Measurements from ENCODE around the gene AP2A2.

AP2A2 gene

DNA sequence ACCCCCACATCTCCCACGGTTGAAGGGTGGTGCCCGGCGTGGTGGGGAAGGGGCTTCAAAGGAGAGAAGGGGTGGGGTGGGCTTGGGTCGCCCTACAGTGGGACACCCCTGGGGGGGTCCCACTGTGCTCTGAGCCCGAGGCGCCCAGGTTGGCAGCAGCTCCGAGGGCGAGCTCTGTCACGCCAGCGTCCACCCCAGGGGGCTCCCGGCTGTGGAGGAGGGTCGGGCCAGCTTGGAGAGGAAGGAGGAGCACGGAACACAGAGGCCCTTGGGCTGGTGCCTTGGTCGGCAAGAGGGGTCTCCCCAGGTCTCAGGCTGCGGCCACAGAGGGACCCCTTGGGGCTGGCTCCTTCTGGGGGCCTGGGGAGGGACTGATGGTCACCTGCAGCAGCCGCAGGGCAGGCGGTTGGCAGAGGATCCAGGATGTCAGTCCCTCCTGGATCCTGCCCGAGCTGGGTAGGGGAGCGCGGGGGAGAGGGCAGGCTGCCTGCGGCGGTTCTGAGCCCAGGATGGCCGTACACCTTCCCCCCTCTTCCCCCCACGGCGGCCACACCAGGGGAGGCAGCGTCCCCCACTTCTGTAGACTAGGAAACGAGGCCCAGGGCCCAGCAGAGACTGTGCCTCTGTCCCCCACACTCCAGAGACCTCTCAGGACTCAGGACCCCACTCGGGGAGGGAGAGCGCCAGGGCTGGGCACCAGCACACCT is 110.1 kb downstream of the AP2A2 start:
- Histone ChIP-seq H3K4me3 (ENCODE audit: control insufficient read depth in 1 of 7, extremely low read depth in 1 of 7, insufficient read depth in 4 of 7, low read depth in 2 of 7, low read length in 6 of 7) (no peak overlapping the region), H3K36me3 (ENCODE audit: control insufficient read depth in 4 of 4, insufficient read depth in 4 of 4, low read length in 3 of 4) (no peaks in the 10 kb centered on the region), H3K9me3 (ENCODE audit: control extremely low read depth in 1 of 5, control insufficient read depth in 4 of 5, insufficient read depth in 2 of 5, low read depth in 1 of 5, low read length in 4 of 5) (no peaks in the 10 kb centered on the region), H3K4me1 (ENCODE audit: control extremely low read depth in 1 of 4, control insufficient read depth in 4 of 4, insufficient read depth in 4 of 4, low read length in 3 of 4) (no peaks in the 10 kb centered on the region), H3K27ac (ENCODE audit: insufficient read depth in 1 of 2, low read depth in 1 of 2, low read length in 2 of 2, poor library complexity in 1 of 2, severe bottlenecking in 2 of 2) (no peak overlapping the region), H3K27me3 (replicated peaks in 2 of 5; ENCODE audit: control insufficient read depth in 4 of 5, insufficient read depth in 5 of 5, low read length in 4 of 5) (no peaks in the 10 kb centered on the region)
- no peak for DNase-seq
- POLR2A ChIA-PET = no interaction called here
- CTCF ChIA-PET = no interaction called here
- WGBS (ENCODE audit: insufficient coverage) = 95% methylated on average over 19 of the region's 29 CpGs

DNA sequence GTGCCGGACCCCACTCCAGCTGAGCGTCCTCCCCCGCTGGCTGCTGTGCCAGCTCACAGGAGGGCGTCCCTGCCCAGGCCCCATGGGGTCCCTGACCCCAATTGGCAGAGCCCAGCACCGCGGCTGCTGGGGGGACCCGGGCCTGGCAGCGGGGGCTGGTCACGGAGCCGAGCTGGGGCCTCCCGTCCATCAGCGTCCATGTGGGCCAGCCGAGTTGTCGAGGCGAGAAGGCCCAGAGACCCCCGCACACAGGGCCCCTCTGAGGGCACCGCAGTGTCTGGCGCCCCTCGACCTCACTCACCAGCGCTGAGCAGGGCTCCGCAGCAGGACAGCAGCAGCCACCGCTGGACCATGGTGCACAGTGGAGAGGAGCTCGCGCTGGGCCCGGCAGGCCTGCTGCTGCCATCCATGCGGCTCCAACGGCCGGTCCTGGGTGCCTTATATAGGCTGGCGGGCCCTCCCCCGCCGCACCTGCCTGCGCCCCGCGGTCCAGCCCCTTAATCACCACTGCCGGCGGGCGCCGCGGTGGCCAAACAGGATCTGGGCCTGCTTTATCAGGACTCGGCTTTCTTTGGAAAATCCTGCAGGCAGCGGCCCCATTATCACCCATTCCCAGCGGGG is 110.7 kb downstream of the AP2A2 start, which contains the start of gene MUC6:
Gene MUC6, minus strand, starts transcription at position 416 of the 621 bp plus-strand sequence. Its CDS starts 63 bp downstream, at position 353.
- Histone ChIP-seq H3K27ac (ENCODE audit: insufficient read depth in 1 of 2, low read depth in 1 of 2, low read length in 2 of 2, poor library complexity in 1 of 2, severe bottlenecking in 2 of 2) (no peak within 1 kb of the TSS), H3K4me3 (ENCODE audit: control insufficient read depth in 1 of 7, extremely low read depth in 1 of 7, insufficient read depth in 4 of 7, low read depth in 2 of 7, low read length in 6 of 7) (no peak within 1 kb of the TSS), H3K9me3 (ENCODE audit: control extremely low read depth in 1 of 5, control insufficient read depth in 4 of 5, insufficient read depth in 2 of 5, low read depth in 1 of 5, low read length in 4 of 5) (no peaks in the 10 kb centered on the region), H3K4me1 (ENCODE audit: control extremely low read depth in 1 of 4, control insufficient read depth in 4 of 4, insufficient read depth in 4 of 4, low read length in 3 of 4) (no peaks in the 10 kb centered on the region), H3K27me3 (replicated peaks in 2 of 5; ENCODE audit: control insufficient read depth in 4 of 5, insufficient read depth in 5 of 5, low read length in 4 of 5) (no peaks in the 10 kb centered on the region), H3K36me3 (ENCODE audit: control insufficient read depth in 4 of 4, insufficient read depth in 4 of 4, low read length in 3 of 4) (no peaks in the 10 kb centered on the region)
- no peak for DNase-seq
- ChIA-PET CTCF (no interaction called here), POLR2A (no interaction called here)
- 83% methylated on average over 35 of the region's 42 CpGs for WGBS (ENCODE audit: insufficient coverage)

DNA sequence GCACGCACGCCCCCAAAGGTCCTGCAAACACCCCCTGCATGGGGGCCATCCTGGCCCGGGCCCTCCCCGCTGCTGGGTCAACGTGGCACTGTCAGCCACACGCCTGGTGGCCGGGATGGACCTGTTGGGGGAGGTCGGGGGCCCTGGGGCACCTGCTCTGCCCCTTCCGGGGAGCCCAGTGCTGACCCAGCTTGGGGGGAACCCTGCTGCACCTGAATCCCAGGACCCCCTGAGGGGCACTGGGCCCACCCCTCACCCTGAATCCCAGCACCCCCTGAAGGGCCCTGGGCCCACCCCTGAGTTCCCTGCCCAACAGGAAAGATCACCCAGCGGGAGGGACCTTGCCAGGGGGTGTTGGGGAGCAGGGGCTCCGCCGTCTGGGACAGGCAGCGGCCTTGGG is 111.3 kb downstream of the AP2A2 start:
- ChIA-PET POLR2A (no interaction called here), CTCF (no interaction called here)
- no peaks in the 10 kb centered on the region for H3K9me3 ChIP-seq (ENCODE audit: control extremely low read depth in 1 of 5, control insufficient read depth in 4 of 5, insufficient read depth in 2 of 5, low read depth in 1 of 5, low read length in 4 of 5)
- H3K27me3 ChIP-seq (replicated peaks in 2 of 5; ENCODE audit: control insufficient read depth in 4 of 5, insufficient read depth in 5 of 5, low read length in 4 of 5) = no peaks in the 10 kb centered on the region
- no peaks in the 10 kb centered on the region for H3K4me1 ChIP-seq (ENCODE audit: control extremely low read depth in 1 of 4, control insufficient read depth in 4 of 4, insufficient read depth in 4 of 4, low read length in 3 of 4)
- no peak overlapping the region for H3K4me3 ChIP-seq (ENCODE audit: control insufficient read depth in 1 of 7, extremely low read depth in 1 of 7, insufficient read depth in 4 of 7, low read depth in 2 of 7, low read length in 6 of 7)
- no peak overlapping the region for H3K27ac ChIP-seq (ENCODE audit: insufficient read depth in 1 of 2, low read depth in 1 of 2, low read length in 2 of 2, poor library complexity in 1 of 2, severe bottlenecking in 2 of 2)
- no peaks in the 10 kb centered on the region for H3K36me3 ChIP-seq (ENCODE audit: control insufficient read depth in 4 of 4, insufficient read depth in 4 of 4, low read length in 3 of 4)
- WGBS (ENCODE audit: insufficient coverage) = 74% methylated on average over 10 of the region's 13 CpGs
- no peak for DNase-seq

DNA sequence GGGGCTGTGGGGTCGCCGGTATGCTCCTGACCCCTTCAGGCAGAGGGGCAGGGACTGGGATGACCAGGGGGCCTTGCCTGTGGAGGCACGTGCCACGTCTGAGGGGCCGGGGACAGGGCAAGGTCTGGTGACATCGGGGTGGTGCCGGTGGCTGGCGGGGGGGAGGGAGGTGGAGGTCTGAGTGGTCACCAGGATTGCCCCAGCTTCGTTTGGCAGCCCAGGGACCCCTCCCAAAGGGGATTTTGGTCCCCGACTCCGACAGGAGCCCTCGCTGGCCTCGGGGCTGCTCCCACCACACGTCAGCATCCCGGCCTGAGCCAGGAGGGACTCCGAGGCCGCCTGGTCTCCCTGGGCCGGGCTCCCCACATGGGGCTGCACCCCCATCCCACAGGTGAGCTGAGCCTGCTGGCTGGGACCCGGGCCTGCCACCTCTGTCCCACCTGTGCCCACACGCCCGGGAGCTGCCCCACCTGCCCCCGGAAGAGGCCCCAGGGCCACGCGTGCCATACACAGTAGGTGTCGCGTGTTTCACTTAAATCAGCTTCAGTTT is 111.9 kb downstream of the AP2A2 start:
- Histone ChIP-seq H3K4me1 (ENCODE audit: control extremely low read depth in 1 of 4, control insufficient read depth in 4 of 4, insufficient read depth in 4 of 4, low read length in 3 of 4) (no peaks in the 10 kb centered on the region), H3K27ac (ENCODE audit: insufficient read depth in 1 of 2, low read depth in 1 of 2, low read length in 2 of 2, poor library complexity in 1 of 2, severe bottlenecking in 2 of 2) (no peak overlapping the region), H3K36me3 (ENCODE audit: control insufficient read depth in 4 of 4, insufficient read depth in 4 of 4, low read length in 3 of 4) (no peaks in the 10 kb centered on the region), H3K9me3 (ENCODE audit: control extremely low read depth in 1 of 5, control insufficient read depth in 4 of 5, insufficient read depth in 2 of 5, low read depth in 1 of 5, low read length in 4 of 5) (no peaks in the 10 kb centered on the region), H3K27me3 (replicated peaks in 2 of 5; ENCODE audit: control insufficient read depth in 4 of 5, insufficient read depth in 5 of 5, low read length in 4 of 5) (no peaks in the 10 kb centered on the region), H3K4me3 (ENCODE audit: control insufficient read depth in 1 of 7, extremely low read depth in 1 of 7, insufficient read depth in 4 of 7, low read depth in 2 of 7, low read length in 6 of 7) (no peak overlapping the region)
- ChIA-PET POLR2A (no interaction called here), CTCF (interaction anchor here (0.8 kb wide), 1 partner anchor 18 kb away, joined by 3 read pairs; no protein-coding TSS in a partner anchor)
- WGBS (ENCODE audit: insufficient coverage) = 87% methylated on average over 26 of the region's 26 CpGs
- DNase-seq = no peak

GRCh38 chr11:1038361-1038760 is 112.7 kb downstream of the AP2A2 start:
- H3K4me3 ChIP-seq (ENCODE audit: control insufficient read depth in 1 of 7, extremely low read depth in 1 of 7, insufficient read depth in 4 of 7, low read depth in 2 of 7, low read length in 6 of 7) = no peak overlapping the region
- WGBS (ENCODE audit: insufficient coverage) = 91% methylated on average over 9 of the region's 10 CpGs
- H3K27ac ChIP-seq (ENCODE audit: insufficient read depth in 1 of 2, low read depth in 1 of 2, low read length in 2 of 2, poor library complexity in 1 of 2, severe bottlenecking in 2 of 2) = no peak overlapping the region
- no peaks in the 10 kb centered on the region for H3K36me3 ChIP-seq (ENCODE audit: control insufficient read depth in 4 of 4, insufficient read depth in 4 of 4, low read length in 3 of 4)
- ChIA-PET CTCF (interaction anchor here (0.8 kb wide), 1 partner anchor 17 kb away, joined by 3 read pairs; no protein-coding TSS in a partner anchor), POLR2A (no interaction called here)
- H3K27me3 ChIP-seq (replicated peaks in 2 of 5; ENCODE audit: control insufficient read depth in 4 of 5, insufficient read depth in 5 of 5, low read length in 4 of 5) = no peaks in the 10 kb centered on the region
- no peak for DNase-seq
- H3K9me3 ChIP-seq (ENCODE audit: control extremely low read depth in 1 of 5, control insufficient read depth in 4 of 5, insufficient read depth in 2 of 5, low read depth in 1 of 5, low read length in 4 of 5) = no peaks in the 10 kb centered on the region
- no peaks in the 10 kb centered on the region for H3K4me1 ChIP-seq (ENCODE audit: control extremely low read depth in 1 of 4, control insufficient read depth in 4 of 4, insufficient read depth in 4 of 4, low read length in 3 of 4)

DNA sequence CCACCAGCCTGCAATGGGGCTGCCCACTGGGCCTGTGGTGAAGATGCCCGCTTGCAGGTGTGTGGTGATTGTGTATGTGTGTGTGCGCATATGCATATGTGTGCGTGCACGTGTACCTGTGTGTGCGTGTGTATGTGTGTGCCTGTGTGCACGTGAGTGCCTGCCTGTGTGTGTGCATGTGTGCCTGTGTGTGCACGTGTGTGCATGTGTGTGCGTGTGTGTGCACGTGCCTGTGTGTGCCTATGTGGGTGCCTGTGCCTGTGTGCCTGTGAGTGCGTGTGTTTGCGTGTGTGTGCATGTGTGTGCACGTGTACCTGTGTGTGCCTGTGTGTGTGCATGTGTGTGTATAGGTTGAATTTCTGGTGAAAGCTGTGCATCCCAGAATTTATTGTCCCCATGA is 113.3 kb downstream of the AP2A2 start:
- Histone ChIP-seq H3K27me3 (replicated peaks in 2 of 5; ENCODE audit: control insufficient read depth in 4 of 5, insufficient read depth in 5 of 5, low read length in 4 of 5) (no peaks in the 10 kb centered on the region), H3K4me1 (ENCODE audit: control extremely low read depth in 1 of 4, control insufficient read depth in 4 of 4, insufficient read depth in 4 of 4, low read length in 3 of 4) (no peaks in the 10 kb centered on the region), H3K9me3 (ENCODE audit: control extremely low read depth in 1 of 5, control insufficient read depth in 4 of 5, insufficient read depth in 2 of 5, low read depth in 1 of 5, low read length in 4 of 5) (no peaks in the 10 kb centered on the region), H3K36me3 (ENCODE audit: control insufficient read depth in 4 of 4, insufficient read depth in 4 of 4, low read length in 3 of 4) (no peaks in the 10 kb centered on the region), H3K4me3 (ENCODE audit: control insufficient read depth in 1 of 7, extremely low read depth in 1 of 7, insufficient read depth in 4 of 7, low read depth in 2 of 7, low read length in 6 of 7) (no peak overlapping the region), H3K27ac (ENCODE audit: insufficient read depth in 1 of 2, low read depth in 1 of 2, low read length in 2 of 2, poor library complexity in 1 of 2, severe bottlenecking in 2 of 2) (no peak overlapping the region)
- DNase-seq = no peak
- 100% methylated on average over 10 of the region's 12 CpGs for WGBS (ENCODE audit: insufficient coverage)
- POLR2A ChIA-PET = no interaction called here
- CTCF ChIA-PET = no interaction called here

Measured in common myeloid progenitor, CD34-positive (primary cell).